ENCODE data around the gene NWD2.

GRCh38 chr4:37440501-37440900 lies 196.0 kb downstream of the NWD2 start:
- no peak for TF ChIP-seq POLR2AphosphoS5 (IDR thresholded peaks at IDR 0.05; ENCODE audit: low read depth, low read length)
- no peak for TF ChIP-seq POLR2A (IDR thresholded peaks at IDR 0.05; ENCODE audit: low read depth, low read length)
- TF ChIP-seq TAF1 (IDR thresholded peaks at IDR 0.05; ENCODE audit: low read depth, low read length): no peak
- TF ChIP-seq SPI1 (IDR thresholded peaks at IDR 0.05; ENCODE audit: low read depth, low read length): no peak
